Upper lobe of left lung (tissue), 6 donors: ENCODE results near the gene PLCH2. TPM values are rescaled to one million over a fixed set of nuclear protein-coding genes. Genes with fewer than 3 reads are reported as not detected.

Source experiments
- ATAC-seq, 2 donors: fragments of 200-7000 bp; cut with Tn5 transposase; one replicate each; pipeline ENCODE4 v1.9.1; 2022; ENCODE audit warnings: mild to moderate bottlenecking in 2 of 2, moderate library complexity in 2 of 2; ENCODE audit not compliant: low FRiP score in 2 of 2
- DNase-seq, 2 donors: peaks; one replicate each; pipeline ENCODE4 v3.0.0-alpha.2; 2019 to 2020
- H3K27ac ChIP-seq, 4 donors: fragments of 200-600 bp; sonication (generic); one replicate each; pipeline ENCODE4 v1.5.1; 2016 to 2019
- H3K27me3 ChIP-seq, 4 donors: fragments of 200-600 bp; sonication (generic); one replicate each; pipeline ENCODE4 v1.5.1; 2017 to 2019
- H3K36me3 ChIP-seq, 4 donors: fragments of 200-600 bp; sonication (generic); one replicate each; pipeline ENCODE4 v1.5.1; 2016 to 2019
- H3K4me1 ChIP-seq, 4 donors: fragments of 200-600 bp; sonication (generic); one replicate each; pipeline ENCODE4 v1.5.1; 2018 to 2019
- H3K4me3 ChIP-seq, 4 donors: fragments of 200-600 bp; sonication (generic); one replicate each; pipeline ENCODE4 v1.5.1; 2017 to 2019; ENCODE audit warnings: mild to moderate bottlenecking in 2 of 4, moderate library complexity in 1 of 4
- H3K9me3 ChIP-seq, 4 donors: fragments of 200-600 bp; sonication (generic); one replicate each; pipeline ENCODE4 v1.5.1; 2018 to 2019
- EP300 ChIP-seq, 4 donors: sonication (generic); formaldehyde crosslinking; IDR thresholded peaks; one replicate each; pipeline ENCODE4 v1.5.1; 2017; ENCODE audit warnings: antibody characterized with exemption in 4 of 4, control low read depth in 2 of 4
- POLR2A ChIP-seq, 4 donors: fragments of 450-650 bp; IDR thresholded peaks; one replicate each; pipeline ENCODE4 v1.5.1; 2016 to 2017; ENCODE audit warnings: antibody characterized with exemption in 4 of 4, mild to moderate bottlenecking in 2 of 4
- POLR2AphosphoS5 ChIP-seq, 2 donors: sonication (generic); formaldehyde crosslinking; IDR thresholded peaks; one replicate each; pipeline ENCODE4 v1.5.1; 2017; ENCODE audit warnings: antibody characterized with exemption in 2 of 2
- WGBS, 2 donors: methylation state at CpG; one replicate each; pipeline ENCODE4 v1.1.5; 2017 to 2018; 5-methylcytosine and 5-hydroxymethylcytosine counted together
- total RNA-seq, 6 donors: library from RNA; depleted of rRNA in 4 of 6; stranded (reverse); fragments of >200 nt in 4 of 6; gene quantifications; one replicate each; pipeline versions ENCODE4 v1.1.0 to v1.2.1, GENCODE V29; 2016 to 2021
- TF ChIP-seq, protein P1 (sequence below), 6 experiments: fragments of 450-650 bp in 4 of 6; fragments of 200-600 bp in 2 of 6; sonication (generic) in 2 of 6; IDR thresholded peaks; one replicate each; pipeline ENCODE4 v1.5.1; 2016 to 2019; ENCODE audit warnings: antibody characterized with exemption in 6 of 6
- donor health status: DM: no; HTN: no; CAD: no; lungs with moderate emphysema.
- donor health status: DM: no; HTN: yes; CAD: no; lungs with severe emphysema.

PLCH2 gene
- total RNA-seq, 6 donors from 2014 or later: 1.5 to 7.3 (median 3.4) TPM

DNA sequence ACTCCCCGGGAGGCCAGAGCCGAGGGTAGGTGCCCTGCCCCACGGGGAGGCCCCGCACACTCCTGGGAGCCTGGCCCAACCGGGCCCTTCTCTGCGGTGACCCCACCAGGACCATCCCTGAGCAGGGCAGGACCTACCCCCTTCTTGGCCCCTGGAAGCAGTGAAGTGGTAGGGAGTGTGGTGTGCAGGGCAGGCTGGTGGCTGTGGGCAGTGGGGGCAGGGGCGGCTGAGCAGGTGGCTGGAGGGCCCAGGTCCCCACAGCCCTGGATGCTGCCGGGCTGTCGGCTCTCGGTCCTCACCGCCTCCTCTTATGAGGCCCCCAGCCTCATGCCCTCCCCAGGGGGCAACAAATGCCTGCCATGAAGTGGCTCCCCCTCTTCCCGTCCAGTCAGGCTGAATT is 19.5 kb downstream of the PLCH2 start:
- Histone ChIP-seq H3K27me3 (no peaks in the 10 kb centered on the region), H3K27ac (no peak overlapping the region), H3K4me1 (peaks cover 0 to 9% (median 6%) of the 10 kb centered on the region in 4 donors), H3K36me3 (no peaks in the 10 kb centered on the region), H3K9me3 (no peaks in the 10 kb centered on the region), H3K4me3 (no peak overlapping the region)
- no peak for ATAC-seq
- 89 to 93% methylated on average over 6 to 11 of the region's 12 CpGs for WGBS, 2 donors
- no peak for TF ChIP-seq POLR2AphosphoS5 (IDR thresholded peaks at IDR 0.05)
- TF ChIP-seq, protein P1, sequence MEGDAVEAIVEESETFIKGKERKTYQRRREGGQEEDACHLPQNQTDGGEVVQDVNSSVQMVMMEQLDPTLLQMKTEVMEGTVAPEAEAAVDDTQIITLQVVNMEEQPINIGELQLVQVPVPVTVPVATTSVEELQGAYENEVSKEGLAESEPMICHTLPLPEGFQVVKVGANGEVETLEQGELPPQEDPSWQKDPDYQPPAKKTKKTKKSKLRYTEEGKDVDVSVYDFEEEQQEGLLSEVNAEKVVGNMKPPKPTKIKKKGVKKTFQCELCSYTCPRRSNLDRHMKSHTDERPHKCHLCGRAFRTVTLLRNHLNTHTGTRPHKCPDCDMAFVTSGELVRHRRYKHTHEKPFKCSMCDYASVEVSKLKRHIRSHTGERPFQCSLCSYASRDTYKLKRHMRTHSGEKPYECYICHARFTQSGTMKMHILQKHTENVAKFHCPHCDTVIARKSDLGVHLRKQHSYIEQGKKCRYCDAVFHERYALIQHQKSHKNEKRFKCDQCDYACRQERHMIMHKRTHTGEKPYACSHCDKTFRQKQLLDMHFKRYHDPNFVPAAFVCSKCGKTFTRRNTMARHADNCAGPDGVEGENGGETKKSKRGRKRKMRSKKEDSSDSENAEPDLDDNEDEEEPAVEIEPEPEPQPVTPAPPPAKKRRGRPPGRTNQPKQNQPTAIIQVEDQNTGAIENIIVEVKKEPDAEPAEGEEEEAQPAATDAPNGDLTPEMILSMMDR (IDR thresholded peaks at IDR 0.05): no peak
- TF ChIP-seq EP300 (IDR thresholded peaks at IDR 0.05): no peak
- TF ChIP-seq POLR2A (IDR thresholded peaks at IDR 0.05): no peak
- no peak for DNase-seq

DNA sequence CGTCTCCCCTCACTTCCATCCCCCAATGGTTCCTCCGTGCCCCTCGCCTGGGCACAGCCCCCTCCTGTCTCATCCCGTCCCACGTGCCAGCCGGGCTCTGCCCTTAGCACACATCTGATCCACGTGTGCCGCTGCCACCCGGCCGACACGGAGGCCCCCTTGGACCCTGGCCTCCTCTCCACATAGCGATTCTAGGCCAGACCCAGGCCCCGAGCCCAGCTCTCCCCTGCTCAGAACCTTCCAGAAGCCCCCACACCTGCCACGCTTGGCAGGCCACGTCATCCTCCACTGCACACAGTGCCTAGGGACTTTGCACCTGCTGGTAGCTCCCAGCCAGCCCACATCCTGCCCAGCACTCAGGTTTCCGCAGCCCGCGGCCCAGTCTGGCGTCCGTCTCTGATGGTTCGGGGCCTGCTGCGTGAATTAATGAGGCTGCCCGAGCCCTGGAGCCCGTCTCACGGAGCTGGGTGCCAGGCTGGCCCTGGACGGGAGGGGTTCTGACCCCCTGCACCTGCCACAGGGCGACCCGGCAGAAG is 20.1 kb downstream of the PLCH2 start:
- Histone ChIP-seq H3K36me3 (no peaks in the 10 kb centered on the region), H3K4me1 (peaks cover 0 to 9% (median 7%) of the 10 kb centered on the region in 4 donors), H3K4me3 (no peak overlapping the region), H3K27ac (no peak overlapping the region), H3K27me3 (no peaks in the 10 kb centered on the region), H3K9me3 (no peaks in the 10 kb centered on the region)
- WGBS, 2 donors: 85% methylated on average over 21 to 27 of the region's 28 CpGs
- DNase-seq (no peak), ATAC-seq (no peak)
- TF ChIP-seq POLR2AphosphoS5 (IDR thresholded peaks at IDR 0.05): no peak
- TF ChIP-seq, protein P1 (IDR thresholded peaks at IDR 0.05): no peak

DNA sequence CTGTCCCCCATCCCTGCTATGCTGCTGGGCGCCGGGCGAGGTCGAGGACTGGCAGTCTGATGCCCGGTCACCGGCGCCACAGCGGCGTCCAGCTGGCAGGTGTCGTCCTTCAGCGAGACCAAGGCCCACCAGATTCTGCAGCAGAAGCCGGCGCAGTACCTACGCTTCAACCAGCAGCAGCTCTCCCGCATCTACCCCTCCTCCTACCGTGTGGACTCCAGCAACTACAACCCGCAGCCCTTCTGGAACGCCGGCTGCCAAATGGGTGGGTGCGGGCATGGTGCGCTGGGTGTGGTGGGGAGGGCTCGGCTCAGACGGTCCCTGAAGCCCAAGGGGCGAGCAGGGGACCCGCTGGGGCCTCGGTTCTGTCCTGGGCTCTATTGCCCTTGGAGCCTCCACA is 20.7 kb downstream of the PLCH2 start:
- no peaks in the 10 kb centered on the region for H3K27me3 ChIP-seq
- TF ChIP-seq, protein P1 (IDR thresholded peaks at IDR 0.05): no peak
- H3K27ac ChIP-seq: no peak overlapping the region
- ATAC-seq (no peak), DNase-seq (no peak)
- H3K4me3 ChIP-seq: no peak overlapping the region
- H3K9me3 ChIP-seq: no peaks in the 10 kb centered on the region
- 90 to 92% methylated on average over 13 to 26 of the region's 26 CpGs for WGBS, 2 donors
- H3K4me1 ChIP-seq: peaks cover 0 to 9% (median 7%) of the 10 kb centered on the region in 4 donors
- no peaks in the 10 kb centered on the region for H3K36me3 ChIP-seq

DNA sequence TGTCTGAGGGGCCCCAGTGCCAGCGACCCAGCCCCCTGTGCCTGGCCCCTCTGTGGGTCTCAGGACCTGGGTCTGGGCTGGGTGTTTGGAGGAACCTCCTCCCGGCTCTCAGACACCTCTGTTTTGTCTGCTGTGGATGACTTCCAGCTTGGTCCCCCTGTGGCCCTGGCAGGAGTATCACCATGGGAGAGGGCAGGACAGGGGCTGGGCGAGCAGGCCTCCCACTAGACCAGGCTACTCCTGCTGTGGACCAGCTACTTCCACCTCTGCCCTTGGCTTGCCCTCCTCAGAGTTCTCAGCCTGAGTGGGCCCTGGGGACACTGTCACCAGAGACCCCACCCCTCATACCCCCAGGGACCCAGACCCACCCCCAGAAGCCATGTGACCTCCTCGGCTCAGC is 21.8 kb downstream of the PLCH2 start:
- H3K4me3 ChIP-seq: no peak overlapping the region
- H3K4me1 ChIP-seq: peaks cover 0 to 9% (median 7%) of the 10 kb centered on the region in 4 donors
- WGBS, 2 donors: 40 to 59% methylated on average over 1 to 3 of the region's 4 CpGs
- H3K9me3 ChIP-seq: no peaks in the 10 kb centered on the region
- no peak for ATAC-seq
- no peak for DNase-seq
- H3K27ac ChIP-seq: no peak overlapping the region
- no peaks in the 10 kb centered on the region for H3K36me3 ChIP-seq
- no peak for TF ChIP-seq EP300 (IDR thresholded peaks at IDR 0.05)
- no peak for TF ChIP-seq POLR2A (IDR thresholded peaks at IDR 0.05)
- TF ChIP-seq, protein P1 (IDR thresholded peaks at IDR 0.05): no peak
- TF ChIP-seq POLR2AphosphoS5 (IDR thresholded peaks at IDR 0.05): no peak
- peaks cover 0 to 7% (median 0%) of the 10 kb centered on the region in 4 donors for H3K27me3 ChIP-seq

DNA sequence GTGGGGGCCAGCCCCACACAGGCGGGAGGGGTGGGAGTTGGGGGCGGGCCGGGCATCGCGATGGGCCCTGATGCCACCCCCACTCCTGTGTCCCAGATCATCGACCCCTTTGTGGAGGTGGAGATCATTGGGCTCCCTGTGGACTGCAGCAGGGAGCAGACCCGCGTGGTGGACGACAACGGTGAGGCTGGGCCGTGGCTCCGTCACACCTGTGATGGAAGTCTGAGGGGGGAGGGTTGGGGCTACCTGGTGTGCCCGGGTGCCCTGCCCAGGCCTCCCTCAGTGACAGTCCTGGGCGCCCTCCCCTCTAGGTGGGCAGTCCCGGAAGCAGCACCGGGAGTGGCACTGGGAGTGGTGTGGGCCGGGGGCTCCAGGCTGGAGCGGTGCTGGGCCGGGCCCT is 22.6 kb downstream of the PLCH2 start:
- Histone ChIP-seq H3K9me3 (no peaks in the 10 kb centered on the region), H3K4me3 (no peak overlapping the region), H3K27ac (no peak overlapping the region), H3K27me3 (peaks cover 0 to 7% (median 0%) of the 10 kb centered on the region in 4 donors), H3K4me1 (peaks cover 0 to 13% (median 7%) of the 10 kb centered on the region in 4 donors), H3K36me3 (no peaks in the 10 kb centered on the region)
- no peak for ATAC-seq
- TF ChIP-seq, protein P1 (IDR thresholded peaks at IDR 0.05): no peak
- TF ChIP-seq EP300 (IDR thresholded peaks at IDR 0.05) (no peak), POLR2A (IDR thresholded peaks at IDR 0.05) (no peak), POLR2AphosphoS5 (IDR thresholded peaks at IDR 0.05) (no peak)
- DNase-seq: no peak
- 64 to 79% methylated on average over 6 to 19 of the region's 19 CpGs for WGBS, 2 donors
